HepG2 (cell line): ENCODE measurements around the gene ACSF3. TPM values are rescaled to one million over a fixed set of nuclear protein-coding genes. Genes with fewer than 3 reads are reported as not detected.
A peak's percentile ranks its signal among the peaks of the same experiment; 100 is the strongest.

Experiments used
- BCL3 ChIP-seq: sonication (generic); formaldehyde crosslinking; IDR thresholded peaks from 2 replicates; pipeline ENCODE4 v1.5.1; 2020; ENCODE audit warnings: mild to moderate bottlenecking, missing genetic modification reagents, moderate library complexity
- BHLHE40 ChIP-seq: IDR thresholded peaks from 2 replicates; pipeline ENCODE4 v1.6.1; 2011; ENCODE audit warnings: low read length, improper control_type of control experiment
- HNF1A ChIP-seq, 2 experiments: sonication (generic) in 1 of 2; formaldehyde crosslinking in 1 of 2; IDR thresholded peaks; 2 replicates each; pipeline versions ENCODE4 v1.4.0 to v1.6.1; 2016 to 2020; ENCODE audit warnings: borderline replicate concordance in 1 of 2, low read depth in 1 of 2, mild to moderate bottlenecking in 1 of 2, missing genetic modification reagents in 1 of 2
- MYPOP ChIP-seq: sonication (generic); formaldehyde crosslinking; IDR thresholded peaks from 2 replicates; pipeline ENCODE4 v1.8.1; 2023; ENCODE audit warnings: mild to moderate bottlenecking, moderate library complexity, missing genetic modification reagents
- PHF5A ChIP-seq: IDR thresholded peaks from one replicate; pipeline ENCODE4 v1.6.1; 2018; ENCODE audit warnings: low read depth, missing genetic modification reagents; ENCODE audit not compliant: unreplicated experiment
- PITX1 ChIP-seq: sonication (generic); formaldehyde crosslinking; IDR thresholded peaks from 2 replicates; pipeline ENCODE4 v1.5.1; 2020; ENCODE audit warnings: mild to moderate bottlenecking, missing genetic modification reagents
- ZBTB25 ChIP-seq: IDR thresholded peaks from 2 replicates; pipeline ENCODE4 v1.6.1; 2018; ENCODE audit warnings: missing genetic modification reagents
- ZFP91 ChIP-seq: sonication (generic); formaldehyde crosslinking; IDR thresholded peaks from 2 replicates; pipeline ENCODE4 v1.9.0; 2022; ENCODE audit warnings: missing genetic modification reagents, mild to moderate bottlenecking, borderline replicate concordance
- ZNF274 ChIP-seq: sonication (generic); formaldehyde crosslinking; IDR thresholded peaks from 2 replicates; pipeline ENCODE4 v1.5.1; 2020; ENCODE audit warnings: mild to moderate bottlenecking, missing genetic modification reagents
- ZNF30 ChIP-seq: sonication (generic); formaldehyde crosslinking; IDR thresholded peaks from 2 replicates; pipeline ENCODE4 v1.5.0; 2020; ENCODE audit warnings: mild to moderate bottlenecking, missing genetic modification reagents
- polyA plus RNA-seq, 8 experiments: library from polyadenylated mRNA; depleted of rRNA in 3 of 8; stranded (reverse) in 7 of 8; unstranded in 1 of 8; fragments of >200 nt; fragmentation: Illumina TruSeq in 4 of 8; extraction: Trizol in 4 of 8; gene quantifications; 2 replicates each; pipeline versions ENCODE4 v1.2.1 to v1.2.3, GENCODE V29; 2011 to 2016; ENCODE audit warnings: low read depth in 4 of 8, missing spikeins in 1 of 8, mixed read lengths in 1 of 8; ENCODE audit not compliant: insufficient read depth in 1 of 8
- total RNA-seq, 5 experiments: library from RNA; depleted of rRNA; stranded (reverse); fragments of >200 nt; fragmentation: Illumina TruSeq; extraction: Trizol; gene quantifications; 2 replicates each; pipeline ENCODE4 v1.2.3, GENCODE V29; 2016; ENCODE audit warnings: low read depth in 1 of 5

Gene ACSF3
- total and polyA plus RNA-seq, 2 of the 13 experiments (the other 11 are each of a cell fraction or from before 2014, with no cell fraction given), result 14.9 to 30.6 TPM

- TF ChIP-seq HNF1A (IDR thresholded peaks at IDR 0.05; ENCODE audit: low read depth) (no peak), HNF1A (CRISPR knock-in tag; IDR thresholded peaks at IDR 0.05; ENCODE audit: borderline replicate concordance) (no peak), PITX1 (CRISPR knock-in tag) (no peak), ZFP91 (0 out of 2 replicates have a peak, but pooled peaks have one; percentile 20), PHF5A (CRISPR knock-in tag) (no peak), BCL3 (CRISPR knock-in tag) (peak; percentile 54; the same call in 1 of the 2 replicates), ZNF30 (CRISPR knock-in tag) (no peak), BHLHE40 (no peak), MYPOP (CRISPR knock-in tag) (no peak), ZBTB25 (CRISPR knock-in tag) (no peak), ZNF274 (CRISPR knock-in tag) (0 out of 2 replicates have a peak, but pooled peaks have one; percentile 35)
These were observed 109.0 kb downstream of the ACSF3 start (continued) for GRCh38 chr16:89202422-89203215.
